Endothelial cell of umbilical vein (primary cell): ENCODE results near the gene METTL14. TPM values are rescaled to one million over a fixed set of nuclear protein-coding genes. Genes with fewer than 3 reads are reported as not detected.

Experiments used
- BruUV-seq: library from RNA; stranded (reverse); fragments of 400-500 nt; replicated peaks from 2 replicates; lab custom pipeline; 2021; lab: Mats Ljungman, UMichigan
- CTCF ChIA-PET: fragments of 300-600, 350-600 bp; sonication (Branson Sonifier 250); formaldehyde crosslinking; loops from one replicate; lab custom pipeline; 2021; ENCODE audit warnings: antibody characterized with exemption, inconsistent platforms; lab: Charles Lee
- POLR2A ChIA-PET: fragments of 300-600, 350-600 bp; sonication (Branson Sonifier 250); formaldehyde crosslinking; loops from one replicate; lab custom pipeline; 2021; ENCODE audit warnings: antibody characterized with exemption, inconsistent platforms; lab: Charles Lee
- DNase-seq: peaks from one replicate; pipeline ENCODE4 v3.0.0-alpha.2; 2011; ENCODE audit warnings: low read depth, low spot score
- FAIRE-seq: peaks from 2 replicates; lab custom pipeline; 2011; peaks lifted over from hg19 to GRCh38; lab: Jason Lieb, UNC
- H2AFZ ChIP-seq: 2 replicates; pipeline ENCODE4 v1.6.0; 2012; ENCODE audit warnings: low read depth, low read length, control low read depth, inconsistent platforms
- H3K27ac ChIP-seq: 2 replicates; pipeline ENCODE4 v1.5.1; 2011; ENCODE audit warnings: low read depth, mild to moderate bottlenecking, control low read depth, low read length, moderate library complexity; ENCODE audit not compliant: insufficient read depth
- H3K27me3 ChIP-seq, 2 experiments: 2 replicates each; pipeline versions ENCODE4 v1.6.0 to v1.6.1; 2011; ENCODE audit warnings: low read length in 2 of 2, mixed read lengths in 1 of 2; ENCODE audit not compliant: control insufficient read depth in 2 of 2, insufficient read depth in 2 of 2
- H3K36me3 ChIP-seq, 2 experiments: 2 replicates in 1 of 2; 3 replicates in 1 of 2; pipeline ENCODE4 v1.5.1; 2011; ENCODE audit warnings: low read length in 2 of 2, mild to moderate bottlenecking in 1 of 2, moderate library complexity in 1 of 2; ENCODE audit not compliant: control insufficient read depth in 2 of 2, insufficient read depth in 2 of 2; ENCODE audit errors: extremely low read depth in 1 of 2
- H3K4me1 ChIP-seq: 3 replicates; pipeline ENCODE4 v1.5.1; 2011; ENCODE audit warnings: mild to moderate bottlenecking, low read length; ENCODE audit not compliant: control insufficient read depth, insufficient read depth; ENCODE audit errors: extremely low read depth
- H3K4me2 ChIP-seq: 2 replicates; pipeline ENCODE4 v1.6.1; 2011; ENCODE audit warnings: low read length, control low read depth, mixed read lengths; ENCODE audit not compliant: insufficient read depth
- H3K4me3 ChIP-seq, 3 experiments: fragments of 200-600 bp in 1 of 3; sonication (generic), shearing (Covaris generic) in 1 of 3; replicated peaks in 1 of 3; 2 replicates each; pipeline ENCODE4 v1.5.1; 2011 to 2016; ENCODE audit warnings: control low read depth in 3 of 3, low read length in 3 of 3, mild to moderate bottlenecking in 2 of 3, inconsistent platforms in 1 of 3, low read depth in 1 of 3, moderate library complexity in 1 of 3; ENCODE audit not compliant: insufficient read depth in 1 of 3
- H3K79me2 ChIP-seq: 2 replicates; pipeline ENCODE4 v1.6.0; 2012; ENCODE audit warnings: low read length, inconsistent platforms; ENCODE audit not compliant: control insufficient read depth, insufficient read depth
- H3K9ac ChIP-seq: replicated peaks from 2 replicates; pipeline ENCODE3; 2011; ENCODE audit warnings: low read length, control low read depth; ENCODE audit not compliant: insufficient read depth; ENCODE audit errors: extremely low read depth
- H3K9me1 ChIP-seq: replicated peaks from 3 replicates; pipeline ENCODE4 v1.6.0; 2011; ENCODE audit warnings: mild to moderate bottlenecking, low read length; ENCODE audit not compliant: control insufficient read depth, insufficient read depth; ENCODE audit errors: extremely low read depth
- H3K9me3 ChIP-seq: replicated peaks from 2 replicates; pipeline ENCODE4 v1.5.1; 2012; ENCODE audit warnings: low read length, inconsistent platforms; ENCODE audit not compliant: control insufficient read depth, insufficient read depth
- H4K20me1 ChIP-seq: replicated peaks from 2 replicates; pipeline ENCODE3; 2011; ENCODE audit warnings: mild to moderate bottlenecking, low read length; ENCODE audit not compliant: control insufficient read depth, insufficient read depth; ENCODE audit errors: extremely low read depth
- EZH2 ChIP-seq: IDR thresholded peaks from 2 replicates; pipeline ENCODE4 v1.6.1; 2012; ENCODE audit warnings: borderline replicate concordance, low read depth, mild to moderate bottlenecking, moderate library complexity, low read length, inconsistent platforms; ENCODE audit not compliant: severe bottlenecking
- FOS ChIP-seq: IDR thresholded peaks from 2 replicates; pipeline ENCODE4 v1.6.1; 2011; ENCODE audit warnings: mild to moderate bottlenecking, low read length, moderate library complexity, borderline replicate concordance; ENCODE audit not compliant: insufficient read depth
- GATA2 ChIP-seq: IDR thresholded peaks from 2 replicates; pipeline ENCODE4 v1.7.0; 2011; ENCODE audit warnings: low read depth, mild to moderate bottlenecking, moderate library complexity, mixed read lengths, low read length; ENCODE audit not compliant: insufficient read length, insufficient read depth
- JUN ChIP-seq: IDR thresholded peaks from 2 replicates; pipeline ENCODE4 v1.6.1; 2011; ENCODE audit warnings: borderline replicate concordance, low read depth; ENCODE audit not compliant: insufficient read length, insufficient read depth
- MYC ChIP-seq: IDR thresholded peaks from one replicate; pipeline ENCODE4 v1.6.1; 2011; ENCODE audit warnings: mild to moderate bottlenecking, low read depth, low read length
- POLR2A ChIP-seq: IDR thresholded peaks from 2 replicates; pipeline ENCODE4 v1.6.1; 2012; ENCODE audit warnings: low read depth, mild to moderate bottlenecking, control low read depth, low read length
- POLR2AphosphoS5 ChIP-seq: IDR thresholded peaks from 2 replicates; pipeline ENCODE4 v1.6.1; 2012; ENCODE audit warnings: low read depth, mild to moderate bottlenecking, control low read depth, low read length, moderate library complexity; ENCODE audit not compliant: insufficient read depth
- dilution Hi-C: fragments of 300-500 bp; cut with MboI; formaldehyde crosslinking; loops from one replicate; pipeline ENCODE4 v1.15.0; 2019; ENCODE audit warnings: low sequenced_read_pairs; ENCODE audit not compliant: extremely low pct_ligation_motif_present
- intact Hi-C: fragments of 100-400 bp; cut with micrococcal nuclease; formaldehyde crosslinking; loops from one replicate; pipeline ENCODE4 v1.10.0; 2022
- polyA plus RNA-seq, 4 experiments: library from polyadenylated mRNA; depleted of rRNA in 3 of 4; stranded (reverse) in 3 of 4; unstranded in 1 of 4; fragments of >200 nt; gene quantifications; 2 replicates each; pipeline versions ENCODE4 v1.2.1 to v1.2.3, GENCODE V29; 2011 to 2012; ENCODE audit warnings: missing spikeins in 1 of 4
- total RNA-seq: library from RNA; stranded (reverse); gene quantifications from 2 replicates; pipeline ENCODE4 v1.2.3, GENCODE V29; 2021
- TF ChIP-seq, protein P1 (sequence below): IDR thresholded peaks from 2 replicates; pipeline ENCODE4 v1.6.1; 2011; ENCODE audit not compliant: insufficient read depth, insufficient read length
- TF ChIP-seq, protein P2 (sequence below), 2 donors: IDR thresholded peaks; 1 replicate in 1 of 2; 2 replicates in 1 of 2; pipeline ENCODE4 v1.5.1; 2011; ENCODE audit warnings: low read length in 2 of 2, mild to moderate bottlenecking in 2 of 2, moderate library complexity in 2 of 2, control low read depth in 1 of 2, inconsistent platforms in 1 of 2, low read depth in 1 of 2; ENCODE audit not compliant: insufficient read depth in 1 of 2; ENCODE audit errors: extremely low read depth in 1 of 2

The METTL14 gene
- total and polyA plus RNA-seq, 2 donors (not counting 3 experiments of a cell fraction or from before 2014, with no cell fraction given), result 6.5 to 38.6 TPM

DNA sequence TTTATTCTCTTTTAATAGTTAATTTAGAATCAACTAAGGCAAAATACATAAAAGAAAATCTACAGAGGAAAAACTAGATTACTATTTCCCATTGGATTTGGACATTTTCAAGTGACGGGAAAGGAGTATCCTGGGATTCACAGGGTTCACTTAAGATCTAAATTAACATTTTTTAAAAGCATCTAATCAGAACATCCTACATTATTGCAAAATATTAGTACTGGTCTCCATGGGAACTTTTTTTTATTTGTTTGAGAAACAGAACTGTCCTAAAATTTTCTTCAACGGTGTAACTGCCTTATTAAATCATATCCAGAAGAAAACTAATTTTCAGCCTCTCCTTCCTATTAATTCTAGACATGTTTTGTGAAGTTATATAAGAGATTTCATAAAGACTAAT, 69.7 kb downstream of the METTL14 start:
- CTCF ChIA-PET, result interaction anchor here (1.2 kb wide), 1 partner anchor 9 kb away, joined by 3 read pairs; no protein-coding TSS in a partner anchor
- peaks cover 22% of the 10 kb centered on the region for H3K4me1 ChIP-seq
- H3K4me2 ChIP-seq, result no peak overlapping the region
- DNase-seq (no peak), FAIRE-seq (no peak)
- H3K9ac ChIP-seq, result no peak overlapping the region
- H3K79me2 ChIP-seq, result peaks cover 5% of the 10 kb centered on the region
- H3K27ac ChIP-seq, result no peak overlapping the region
- no peaks in the 10 kb centered on the region for H3K27me3 ChIP-seq
- H3K36me3 ChIP-seq, result peaks cover 14 to 28% of the 10 kb centered on the region in 2 experiments
- H2AFZ ChIP-seq, result no peak overlapping the region
- POLR2A ChIA-PET, result no interaction called here
- dilution Hi-C loops (no loop called here), intact Hi-C loops (no loop called here)
- no TSS peak for BruUV-seq
- H3K9me3 ChIP-seq, result no peaks in the 10 kb centered on the region
- TF ChIP-seq POLR2A (no peak), JUN (no peak), EZH2 (no peak), GATA2 (no peak), FOS (no peak), POLR2AphosphoS5 (no peak), MYC (no peak)
- TF ChIP-seq, protein P1, sequence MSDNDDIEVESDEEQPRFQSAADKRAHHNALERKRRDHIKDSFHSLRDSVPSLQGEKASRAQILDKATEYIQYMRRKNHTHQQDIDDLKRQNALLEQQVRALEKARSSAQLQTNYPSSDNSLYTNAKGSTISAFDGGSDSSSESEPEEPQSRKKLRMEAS, result no peak
- TF ChIP-seq, protein P2, sequence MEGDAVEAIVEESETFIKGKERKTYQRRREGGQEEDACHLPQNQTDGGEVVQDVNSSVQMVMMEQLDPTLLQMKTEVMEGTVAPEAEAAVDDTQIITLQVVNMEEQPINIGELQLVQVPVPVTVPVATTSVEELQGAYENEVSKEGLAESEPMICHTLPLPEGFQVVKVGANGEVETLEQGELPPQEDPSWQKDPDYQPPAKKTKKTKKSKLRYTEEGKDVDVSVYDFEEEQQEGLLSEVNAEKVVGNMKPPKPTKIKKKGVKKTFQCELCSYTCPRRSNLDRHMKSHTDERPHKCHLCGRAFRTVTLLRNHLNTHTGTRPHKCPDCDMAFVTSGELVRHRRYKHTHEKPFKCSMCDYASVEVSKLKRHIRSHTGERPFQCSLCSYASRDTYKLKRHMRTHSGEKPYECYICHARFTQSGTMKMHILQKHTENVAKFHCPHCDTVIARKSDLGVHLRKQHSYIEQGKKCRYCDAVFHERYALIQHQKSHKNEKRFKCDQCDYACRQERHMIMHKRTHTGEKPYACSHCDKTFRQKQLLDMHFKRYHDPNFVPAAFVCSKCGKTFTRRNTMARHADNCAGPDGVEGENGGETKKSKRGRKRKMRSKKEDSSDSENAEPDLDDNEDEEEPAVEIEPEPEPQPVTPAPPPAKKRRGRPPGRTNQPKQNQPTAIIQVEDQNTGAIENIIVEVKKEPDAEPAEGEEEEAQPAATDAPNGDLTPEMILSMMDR (IDR thresholded peaks at IDR 0.05; ENCODE audit: extremely low read depth in 1 of 2, insufficient read depth in 1 of 2, low read depth in 1 of 2, low read length in 2 of 2), result no peak
- H4K20me1 ChIP-seq, result no peaks in the 10 kb centered on the region
- no peaks in the 10 kb centered on the region for H3K9me1 ChIP-seq
- H3K4me3 ChIP-seq, result no peak overlapping the region
